Epithelial cell of esophagus (primary cell): Measurements from ENCODE around the gene ANKFY1.

ENCODE experiments used
- DNase-seq: peaks from one replicate; pipeline ENCODE4 v3.0.0; 2010; ENCODE audit warnings: low read depth
- H3K4me3 ChIP-seq: 2 replicates; pipeline ENCODE4 v1.5.1; 2011; ENCODE audit warnings: mild to moderate bottlenecking, low read length, control low read depth
- TF ChIP-seq, protein P1 (sequence below): IDR thresholded peaks from 2 replicates; pipeline ENCODE4 v1.5.1; 2011; ENCODE audit warnings: low read depth, mild to moderate bottlenecking, low read length, control low read depth, inconsistent platforms; ENCODE audit not compliant: insufficient read depth; ENCODE audit errors: missing control alignments

Gene ANKFY1

DNA sequence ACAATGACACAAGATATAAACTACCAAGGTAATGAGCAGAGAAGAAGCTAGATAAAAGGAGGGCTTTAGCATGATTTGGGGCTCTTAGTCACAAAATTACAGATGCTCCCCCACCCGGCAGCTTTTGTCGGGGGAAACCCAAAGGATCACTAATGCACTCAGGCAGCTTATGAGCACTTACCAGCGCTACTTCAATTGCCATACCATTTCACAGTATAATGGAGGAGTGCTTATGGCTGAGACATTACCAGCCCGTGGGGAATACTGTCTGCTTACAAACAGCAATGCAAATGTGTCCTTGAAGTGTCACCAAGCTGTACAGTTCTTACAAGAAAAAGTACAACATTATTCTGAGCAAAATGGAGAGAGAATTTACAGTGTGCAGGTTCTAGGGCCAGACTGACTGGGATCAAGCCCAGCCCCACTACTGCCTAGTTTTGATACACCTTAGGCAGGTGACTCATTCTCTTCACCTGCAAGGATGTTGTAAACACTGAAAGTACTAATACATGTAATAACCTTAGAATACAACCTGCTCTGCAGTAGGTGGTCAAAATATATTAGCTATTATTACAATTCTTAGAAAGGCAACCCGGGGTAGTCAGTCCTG, 16.3 kb downstream of the ANKFY1 start:
- TF ChIP-seq, protein P1, sequence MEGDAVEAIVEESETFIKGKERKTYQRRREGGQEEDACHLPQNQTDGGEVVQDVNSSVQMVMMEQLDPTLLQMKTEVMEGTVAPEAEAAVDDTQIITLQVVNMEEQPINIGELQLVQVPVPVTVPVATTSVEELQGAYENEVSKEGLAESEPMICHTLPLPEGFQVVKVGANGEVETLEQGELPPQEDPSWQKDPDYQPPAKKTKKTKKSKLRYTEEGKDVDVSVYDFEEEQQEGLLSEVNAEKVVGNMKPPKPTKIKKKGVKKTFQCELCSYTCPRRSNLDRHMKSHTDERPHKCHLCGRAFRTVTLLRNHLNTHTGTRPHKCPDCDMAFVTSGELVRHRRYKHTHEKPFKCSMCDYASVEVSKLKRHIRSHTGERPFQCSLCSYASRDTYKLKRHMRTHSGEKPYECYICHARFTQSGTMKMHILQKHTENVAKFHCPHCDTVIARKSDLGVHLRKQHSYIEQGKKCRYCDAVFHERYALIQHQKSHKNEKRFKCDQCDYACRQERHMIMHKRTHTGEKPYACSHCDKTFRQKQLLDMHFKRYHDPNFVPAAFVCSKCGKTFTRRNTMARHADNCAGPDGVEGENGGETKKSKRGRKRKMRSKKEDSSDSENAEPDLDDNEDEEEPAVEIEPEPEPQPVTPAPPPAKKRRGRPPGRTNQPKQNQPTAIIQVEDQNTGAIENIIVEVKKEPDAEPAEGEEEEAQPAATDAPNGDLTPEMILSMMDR: no peak
- DNase-seq: peak; percentile 88
- H3K4me3 ChIP-seq: no peak overlapping the region

DNA sequence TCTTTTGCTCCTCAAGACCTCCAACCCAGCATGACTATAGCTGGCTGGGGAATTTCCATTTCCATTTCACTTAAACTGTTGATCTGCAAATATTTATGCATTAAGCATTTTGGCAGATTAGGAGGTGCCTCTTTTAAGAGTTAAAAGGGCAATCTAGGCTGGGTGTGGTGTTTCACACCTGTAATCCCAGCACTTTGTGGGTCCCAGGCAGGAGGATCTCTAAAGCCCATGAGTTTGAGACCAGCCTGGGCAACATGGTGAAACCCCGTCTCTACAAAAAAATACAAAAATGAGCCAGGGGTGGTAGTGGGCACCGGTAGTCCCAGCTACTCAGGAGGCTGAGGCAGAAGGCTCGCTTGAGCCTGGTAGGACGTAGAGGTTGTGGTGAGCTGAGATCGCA, 17.1 kb downstream of the ANKFY1 start:
- TF ChIP-seq, protein P1: no peak
- H3K4me3 ChIP-seq: no peak overlapping the region
- no peak for DNase-seq

DNA sequence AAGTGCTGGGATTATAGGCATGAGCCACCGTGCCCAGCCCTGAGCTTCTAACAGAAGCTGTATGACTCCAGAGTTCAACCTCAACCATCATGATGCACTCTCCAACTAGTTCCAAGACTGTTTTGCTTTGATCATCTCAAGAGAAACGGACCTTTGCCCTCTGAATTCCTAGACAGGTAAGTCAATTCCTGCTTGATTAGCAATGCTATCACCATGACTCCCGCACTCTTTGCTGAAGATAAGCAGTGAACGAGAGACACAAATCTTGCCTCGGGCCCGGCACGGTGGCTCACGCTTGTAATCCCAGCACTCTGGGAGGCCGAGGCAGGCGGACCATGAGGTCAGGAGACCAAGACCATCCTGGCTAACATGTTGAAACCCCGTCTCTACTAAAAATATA, 22.2 kb downstream of the ANKFY1 start:
- no peak overlapping the region for H3K4me3 ChIP-seq
- no peak for DNase-seq
- TF ChIP-seq, protein P1: no peak

DNA sequence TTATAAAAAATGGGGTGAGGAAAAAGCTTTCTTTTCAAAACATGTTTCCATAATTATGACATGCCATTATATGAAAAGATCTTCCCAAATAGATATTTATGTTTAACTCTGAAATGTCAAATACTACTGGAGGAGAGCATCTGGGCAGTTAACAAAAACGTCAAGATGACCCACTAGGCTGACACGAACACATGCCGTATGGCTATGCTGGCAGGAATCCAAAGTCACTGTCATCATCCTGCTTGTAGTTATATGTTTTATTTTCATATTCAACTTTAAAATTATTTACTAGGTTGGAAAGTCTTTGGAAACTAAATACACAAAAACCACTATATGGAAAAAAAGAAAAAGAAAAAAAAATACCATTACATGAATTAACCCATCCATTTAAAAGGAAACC, 27.3 kb downstream of the ANKFY1 start:
- TF ChIP-seq, protein P1: no peak
- DNase-seq: no peak
- no peak overlapping the region for H3K4me3 ChIP-seq

DNA sequence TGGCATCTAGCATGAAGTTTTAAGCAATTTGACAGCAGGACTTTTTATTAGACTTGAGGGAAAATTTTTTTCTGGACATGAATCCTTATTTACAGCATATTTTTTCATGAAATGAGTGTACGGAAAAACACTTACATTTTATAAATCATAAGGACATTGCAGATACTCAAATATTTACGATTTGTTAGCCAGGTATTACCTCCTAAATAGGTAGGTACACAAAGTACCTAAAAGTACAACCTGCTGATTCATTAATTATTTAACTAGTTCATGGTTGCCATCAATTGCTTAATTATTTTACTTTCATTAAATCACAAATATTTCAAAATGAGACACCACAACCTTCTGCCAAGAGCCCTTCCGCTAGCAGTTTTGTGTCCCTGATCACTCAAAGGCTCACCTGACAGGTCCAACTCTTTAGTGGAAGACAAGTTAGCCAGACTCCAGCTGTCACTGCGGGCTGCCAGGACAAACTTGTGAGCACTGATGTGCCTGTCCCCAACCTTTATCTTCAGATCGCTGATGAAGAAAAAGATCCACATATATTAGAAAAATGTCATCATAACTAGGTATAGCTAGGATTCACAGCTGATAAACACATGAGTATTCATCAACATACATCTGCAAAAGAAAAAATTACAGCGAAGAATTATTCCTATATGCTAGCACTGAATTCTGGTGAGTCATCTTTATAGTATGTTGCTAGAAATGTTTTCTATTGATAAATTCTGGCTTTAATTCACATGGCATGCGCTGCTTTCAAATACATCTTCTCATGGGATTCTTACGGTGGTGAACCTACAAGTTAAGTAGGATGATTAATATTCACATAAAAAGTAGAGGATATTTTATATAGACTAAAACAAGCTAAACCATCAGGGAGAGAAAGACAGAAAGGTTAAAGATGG, 28.2 kb downstream of the ANKFY1 start:
- TF ChIP-seq, protein P1: no peak
- H3K4me3 ChIP-seq: no peak overlapping the region
- no peak for DNase-seq

DNA sequence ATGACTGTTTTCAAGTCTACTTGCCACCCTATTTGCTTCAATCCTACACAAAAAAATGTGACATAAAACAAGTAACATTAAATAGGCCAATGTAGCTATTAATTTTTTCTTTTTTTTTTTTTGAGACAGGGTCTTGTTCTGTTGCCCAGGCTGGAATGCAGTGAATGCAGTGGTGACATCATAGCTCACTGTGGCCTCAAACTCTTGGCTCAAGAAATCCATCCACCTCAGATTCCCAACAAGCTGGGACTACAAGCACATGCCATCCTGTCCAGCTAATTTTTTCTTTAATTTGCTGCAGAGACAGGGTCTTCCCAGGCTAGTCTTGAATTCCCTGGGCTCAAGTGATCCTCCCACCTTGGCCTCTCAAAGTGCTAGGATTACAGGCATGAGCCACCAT, 29.4 kb downstream of the ANKFY1 start:
- DNase-seq: no peak
- TF ChIP-seq, protein P1: no peak
- no peak overlapping the region for H3K4me3 ChIP-seq

DNA sequence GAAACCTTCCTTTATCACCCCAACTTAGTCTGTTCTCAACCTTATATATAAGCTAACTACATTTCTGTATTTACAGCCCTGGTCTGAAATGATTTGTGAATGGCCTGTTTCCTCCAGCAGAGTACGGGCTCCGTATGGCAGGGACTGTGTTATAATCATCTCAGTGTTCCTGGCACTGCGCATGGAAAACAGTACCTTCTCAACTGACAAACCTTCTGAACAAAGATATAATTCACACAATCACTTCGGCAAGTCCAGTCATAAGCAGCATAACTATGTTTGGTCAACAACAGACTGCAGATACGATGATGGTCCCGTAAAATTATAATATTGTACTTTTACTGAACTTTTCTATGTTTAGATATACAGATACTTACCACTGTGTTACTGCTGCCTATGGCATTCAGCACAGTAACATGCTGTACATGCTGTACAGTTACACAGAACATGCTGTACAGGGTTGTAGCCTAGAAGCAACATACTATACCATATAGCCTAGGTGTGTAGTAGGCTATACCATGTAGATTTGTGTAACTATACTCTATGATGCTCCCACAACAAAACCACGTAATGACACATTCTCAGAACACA, 30.0 kb downstream of the ANKFY1 start:
- no peak for DNase-seq
- no peak overlapping the region for H3K4me3 ChIP-seq
- TF ChIP-seq, protein P1: no peak
